ENCODE results near the gene FOCAD.

FOCAD gene

DNA sequence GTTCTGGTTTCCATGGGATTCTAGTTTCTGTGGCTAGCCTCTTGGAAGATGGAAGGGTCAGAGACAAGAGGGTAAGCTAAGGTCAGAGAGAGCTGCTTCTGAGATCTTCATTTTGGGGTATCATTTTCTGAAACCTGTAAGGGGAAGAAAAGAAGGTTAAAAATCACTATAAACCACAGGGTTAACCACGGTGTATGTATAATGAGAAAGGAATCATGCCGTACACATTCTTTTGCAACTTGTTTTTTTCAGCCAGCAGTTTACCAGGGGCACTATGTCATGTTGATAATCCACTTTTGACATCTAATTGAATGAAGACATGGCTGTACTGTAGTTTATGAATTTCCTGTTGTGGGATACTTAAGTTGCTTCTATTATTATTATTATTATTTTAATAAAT is 164.4 kb downstream of the FOCAD start:
- no peak overlapping the region for H3K4me3 ChIP-seq (replicated peaks; ENCODE audit: low read depth, low read length)
- no peak for DNase-seq (ENCODE audit: extremely low read depth, low read depth)

DNA sequence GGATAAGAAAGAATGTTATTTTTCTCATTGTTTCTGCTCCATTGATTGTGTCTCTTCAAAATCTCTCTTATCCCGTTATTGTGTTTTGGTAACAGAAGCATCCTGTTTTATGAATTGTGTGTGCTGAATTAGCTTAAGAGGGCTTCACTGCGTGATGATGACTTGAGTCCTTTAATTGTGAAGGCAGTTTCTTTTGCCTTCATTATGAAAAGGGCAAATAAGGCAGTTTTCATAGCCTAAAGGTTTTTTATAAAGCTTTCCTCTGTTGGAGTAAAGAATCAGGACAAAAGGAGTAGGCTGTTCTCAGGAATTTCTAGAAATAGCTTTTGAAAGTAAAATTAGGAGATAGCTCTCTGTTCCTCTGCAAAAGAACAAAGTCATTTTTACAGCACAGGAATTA is 169.8 kb downstream of the FOCAD start:
- H3K4me3 ChIP-seq (replicated peaks; ENCODE audit: low read depth, low read length) = no peak overlapping the region
- no peak for DNase-seq (ENCODE audit: extremely low read depth, low read depth)
- TF ChIP-seq, protein P1, sequence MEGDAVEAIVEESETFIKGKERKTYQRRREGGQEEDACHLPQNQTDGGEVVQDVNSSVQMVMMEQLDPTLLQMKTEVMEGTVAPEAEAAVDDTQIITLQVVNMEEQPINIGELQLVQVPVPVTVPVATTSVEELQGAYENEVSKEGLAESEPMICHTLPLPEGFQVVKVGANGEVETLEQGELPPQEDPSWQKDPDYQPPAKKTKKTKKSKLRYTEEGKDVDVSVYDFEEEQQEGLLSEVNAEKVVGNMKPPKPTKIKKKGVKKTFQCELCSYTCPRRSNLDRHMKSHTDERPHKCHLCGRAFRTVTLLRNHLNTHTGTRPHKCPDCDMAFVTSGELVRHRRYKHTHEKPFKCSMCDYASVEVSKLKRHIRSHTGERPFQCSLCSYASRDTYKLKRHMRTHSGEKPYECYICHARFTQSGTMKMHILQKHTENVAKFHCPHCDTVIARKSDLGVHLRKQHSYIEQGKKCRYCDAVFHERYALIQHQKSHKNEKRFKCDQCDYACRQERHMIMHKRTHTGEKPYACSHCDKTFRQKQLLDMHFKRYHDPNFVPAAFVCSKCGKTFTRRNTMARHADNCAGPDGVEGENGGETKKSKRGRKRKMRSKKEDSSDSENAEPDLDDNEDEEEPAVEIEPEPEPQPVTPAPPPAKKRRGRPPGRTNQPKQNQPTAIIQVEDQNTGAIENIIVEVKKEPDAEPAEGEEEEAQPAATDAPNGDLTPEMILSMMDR (IDR thresholded peaks at IDR 0.05; ENCODE audit: low read depth, low read length, missing control alignments) = no peak

More for the DNA sequence above, 164.4 kb downstream of the FOCAD start:
- TF ChIP-seq, protein P1 (IDR thresholded peaks at IDR 0.05; ENCODE audit: low read depth, low read length, missing control alignments) = no peak

DNA sequence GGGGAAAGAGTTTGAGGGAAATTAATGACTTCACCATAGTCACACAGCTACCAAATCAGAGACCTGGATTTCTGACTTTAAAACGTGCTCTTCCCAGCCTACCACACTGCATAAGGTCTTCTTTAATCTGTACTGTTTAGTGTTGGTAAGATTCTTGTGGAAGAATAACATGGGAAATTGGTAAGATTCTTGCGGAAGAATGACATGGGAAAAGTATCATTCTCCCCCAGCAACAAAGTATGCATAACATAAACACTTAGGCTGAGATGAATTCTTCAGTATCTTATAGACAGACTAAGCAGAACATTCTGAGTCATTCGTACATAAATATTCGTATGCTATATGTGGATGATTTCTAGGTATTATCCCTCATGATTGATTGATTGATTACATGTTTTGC is 170.4 kb downstream of the FOCAD start:
- no peak for DNase-seq (ENCODE audit: extremely low read depth, low read depth)
- TF ChIP-seq, protein P1 (IDR thresholded peaks at IDR 0.05; ENCODE audit: low read depth, low read length, missing control alignments) = no peak
- no peak overlapping the region for H3K4me3 ChIP-seq (replicated peaks; ENCODE audit: low read depth, low read length)

DNA sequence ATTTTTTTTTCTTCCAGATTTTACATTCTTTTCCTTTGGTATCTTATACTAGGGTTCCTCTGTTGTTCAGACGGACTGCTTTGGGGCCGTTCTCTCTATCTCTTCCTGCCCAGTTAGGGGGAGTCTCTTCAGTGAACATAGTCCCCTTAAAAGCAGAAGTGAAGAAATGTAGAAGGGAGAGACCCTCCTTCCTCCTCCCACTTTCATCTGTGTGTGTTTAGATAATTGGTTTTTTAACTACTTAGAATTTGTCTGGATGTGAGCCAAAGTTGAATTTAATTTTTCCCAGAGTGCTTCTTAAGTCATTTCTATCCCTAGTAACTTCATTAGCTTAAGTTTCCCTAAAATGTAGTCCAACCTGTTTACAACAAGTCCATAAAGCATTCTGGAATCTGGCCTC is 179.9 kb downstream of the FOCAD start:
- no peak for DNase-seq (ENCODE audit: extremely low read depth, low read depth)
- TF ChIP-seq, protein P1 (IDR thresholded peaks at IDR 0.05; ENCODE audit: low read depth, low read length, missing control alignments) = no peak
- H3K4me3 ChIP-seq (replicated peaks; ENCODE audit: low read depth, low read length) = no peak overlapping the region

DNA sequence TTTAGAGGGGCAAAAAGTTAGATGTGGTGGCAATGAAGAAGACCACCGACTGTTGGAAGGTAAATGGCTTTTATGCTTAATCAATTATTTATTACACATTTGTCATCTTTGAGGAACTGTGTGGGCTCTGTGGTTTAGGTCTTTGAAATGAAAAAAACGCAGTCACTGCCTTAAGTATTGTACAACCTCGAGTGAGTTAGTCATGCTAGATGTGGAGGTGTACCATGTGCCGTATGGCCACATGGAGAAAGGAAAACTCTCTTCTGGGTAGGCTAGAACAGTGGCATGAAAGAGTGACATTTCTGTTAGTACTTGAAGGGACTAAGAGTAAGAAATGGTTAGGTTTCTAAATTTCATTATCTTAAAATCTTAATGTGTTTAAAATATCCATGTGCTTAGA is 181.3 kb downstream of the FOCAD start:
- no peak for DNase-seq (ENCODE audit: extremely low read depth, low read depth)
- no peak overlapping the region for H3K4me3 ChIP-seq (replicated peaks; ENCODE audit: low read depth, low read length)
- TF ChIP-seq, protein P1 (IDR thresholded peaks at IDR 0.05; ENCODE audit: low read depth, low read length, missing control alignments) = no peak

DNA sequence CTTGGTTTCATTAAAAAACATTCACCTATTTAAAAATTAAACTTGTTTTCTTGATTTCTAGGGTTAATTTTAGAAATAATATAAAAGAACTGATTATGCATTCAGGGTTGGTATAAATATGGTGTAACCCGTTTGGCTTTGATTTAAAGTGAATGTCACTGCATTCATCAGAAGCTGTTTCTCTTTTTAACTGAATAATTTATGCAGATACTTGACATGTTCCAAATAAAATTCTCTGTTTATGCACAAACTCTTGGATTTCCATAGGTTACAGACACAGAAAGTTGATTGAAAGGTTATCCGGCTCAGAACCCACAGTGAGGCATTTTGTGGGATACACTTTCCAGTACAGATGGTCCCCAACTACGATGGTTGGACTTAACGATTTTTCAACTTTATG is 186.1 kb downstream of the FOCAD start:
- no peak overlapping the region for H3K4me3 ChIP-seq (replicated peaks; ENCODE audit: low read depth, low read length)
- TF ChIP-seq, protein P1 (IDR thresholded peaks at IDR 0.05; ENCODE audit: low read depth, low read length, missing control alignments) = no peak
- DNase-seq (ENCODE audit: extremely low read depth, low read depth) = no peak

DNA sequence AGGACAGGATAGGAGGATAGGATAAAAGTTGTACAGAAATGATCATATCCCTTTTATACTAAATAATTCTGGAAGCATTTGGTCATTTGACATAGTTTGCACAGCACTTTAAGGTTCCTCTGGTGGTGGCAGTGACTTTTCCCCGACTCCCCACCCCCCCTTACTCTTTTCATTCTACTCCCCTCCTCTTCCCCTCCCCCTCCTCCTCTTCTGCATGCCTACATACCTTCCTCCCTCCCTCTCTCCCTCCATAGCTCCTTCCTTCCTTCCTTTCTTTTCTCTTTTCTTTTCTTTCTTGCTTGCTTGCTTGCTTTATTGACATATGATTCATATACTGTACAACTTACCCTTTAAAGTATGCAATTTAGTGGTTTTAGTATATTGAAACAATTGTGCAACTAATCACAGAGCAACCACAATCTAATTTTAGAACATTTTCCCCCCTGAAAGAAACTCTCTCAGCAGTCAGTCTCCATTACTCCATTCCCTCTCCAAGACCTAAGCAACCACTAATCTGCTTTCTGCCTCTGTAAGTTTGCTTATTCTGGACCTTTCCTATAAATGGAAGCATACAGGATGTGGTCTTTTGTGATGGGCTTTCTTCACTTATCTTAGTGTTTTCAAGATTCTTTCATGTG is 188.4 kb downstream of the FOCAD start:
- no peak overlapping the region for H3K4me3 ChIP-seq (replicated peaks; ENCODE audit: low read depth, low read length)
- TF ChIP-seq, protein P1 (IDR thresholded peaks at IDR 0.05; ENCODE audit: low read depth, low read length, missing control alignments) = no peak
- peak; percentile 21 for DNase-seq (ENCODE audit: extremely low read depth, low read depth)

All from HFF-Myc (cell line).